ENCODE data around the gene NOP16. TPM values are rescaled to one million over a fixed set of nuclear protein-coding genes. Genes with fewer than 3 reads are reported as not detected.
A peak's percentile ranks its signal among the peaks of the same experiment; 100 is the strongest.

Gene NOP16
- total RNA-seq, 4 donors from 2014 or later, result 21.6 to 43.5 (median 33.9) TPM

DNA sequence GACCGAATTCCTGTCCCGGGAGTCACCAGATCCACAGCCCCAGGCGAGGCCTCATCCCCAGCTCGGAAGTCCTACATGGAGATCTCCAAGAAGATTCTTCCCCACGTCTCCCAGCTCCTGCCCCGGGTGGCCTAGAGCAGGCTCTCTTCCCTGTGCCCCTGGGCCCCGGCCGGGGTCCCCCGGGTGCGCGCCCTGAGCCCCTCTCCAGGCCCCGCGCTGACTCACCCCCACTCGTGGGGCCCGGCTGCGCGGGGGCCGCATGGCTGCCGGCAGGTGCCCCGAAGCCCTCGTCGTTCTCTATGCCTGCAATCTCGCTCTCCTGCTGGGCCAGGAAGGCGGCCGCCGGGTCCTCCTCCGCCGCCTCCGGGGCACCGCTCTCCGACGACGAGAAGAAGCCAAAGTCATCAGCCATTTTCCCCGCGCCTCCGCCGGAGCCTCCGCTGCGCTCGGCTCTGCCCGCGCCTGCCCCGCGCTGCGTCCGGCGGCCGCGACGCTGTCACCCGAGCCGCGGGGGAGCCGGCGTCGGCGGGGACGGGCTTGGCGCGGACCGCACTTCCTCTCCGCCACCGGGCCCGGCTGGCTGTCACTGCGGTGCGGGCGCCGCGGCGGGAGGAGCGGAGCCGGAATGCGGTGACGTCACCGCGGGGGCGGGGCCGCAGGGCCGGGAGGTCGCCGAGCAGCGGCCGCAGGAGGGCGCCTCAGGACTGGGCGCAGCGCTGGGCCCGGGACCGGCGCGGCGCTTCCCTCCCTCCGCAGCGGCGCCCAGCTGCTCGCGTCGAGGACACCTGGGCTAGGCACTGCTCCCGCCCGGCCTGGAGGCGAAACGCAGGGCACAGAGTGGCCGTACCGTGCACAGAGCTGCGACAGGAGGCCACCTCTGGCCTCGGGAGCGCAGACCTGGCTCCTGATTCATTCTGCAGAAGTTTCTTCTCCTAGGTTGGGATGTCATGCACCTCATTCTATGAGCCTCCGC lies 27.8 kb upstream of the NOP16 start, which contains the start of gene CLTB:
CLTB (minus strand) TSS at position 588 of the 973 bp plus-strand sequence; CDS start at position 412, 176 bp downstream.
- peak; percentile 95 to 96 for TF ChIP-seq POLR2A (IDR thresholded peaks at IDR 0.05)
- TF ChIP-seq, protein P1, sequence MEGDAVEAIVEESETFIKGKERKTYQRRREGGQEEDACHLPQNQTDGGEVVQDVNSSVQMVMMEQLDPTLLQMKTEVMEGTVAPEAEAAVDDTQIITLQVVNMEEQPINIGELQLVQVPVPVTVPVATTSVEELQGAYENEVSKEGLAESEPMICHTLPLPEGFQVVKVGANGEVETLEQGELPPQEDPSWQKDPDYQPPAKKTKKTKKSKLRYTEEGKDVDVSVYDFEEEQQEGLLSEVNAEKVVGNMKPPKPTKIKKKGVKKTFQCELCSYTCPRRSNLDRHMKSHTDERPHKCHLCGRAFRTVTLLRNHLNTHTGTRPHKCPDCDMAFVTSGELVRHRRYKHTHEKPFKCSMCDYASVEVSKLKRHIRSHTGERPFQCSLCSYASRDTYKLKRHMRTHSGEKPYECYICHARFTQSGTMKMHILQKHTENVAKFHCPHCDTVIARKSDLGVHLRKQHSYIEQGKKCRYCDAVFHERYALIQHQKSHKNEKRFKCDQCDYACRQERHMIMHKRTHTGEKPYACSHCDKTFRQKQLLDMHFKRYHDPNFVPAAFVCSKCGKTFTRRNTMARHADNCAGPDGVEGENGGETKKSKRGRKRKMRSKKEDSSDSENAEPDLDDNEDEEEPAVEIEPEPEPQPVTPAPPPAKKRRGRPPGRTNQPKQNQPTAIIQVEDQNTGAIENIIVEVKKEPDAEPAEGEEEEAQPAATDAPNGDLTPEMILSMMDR (IDR thresholded peaks at IDR 0.05 in 4 of 5, conservative IDR thresholded peaks at IDR 0.05 in 1 of 5), result peak; percentile 53 to 93 (median 91)
- H3K27ac ChIP-seq, result peak within 1 kb of the TSS; percentile 88 to 99 (median 98)
- intact Hi-C loops (cut with DNase I; ENCODE audit: low total_unique reads) (loop anchor here (1.0 to 10.0 kb wide), 6 partner anchors 27 to 231 kb away; partner anchors contain the start of genes FAF2, KIAA1191, RNF44 and TSPAN17), in situ Hi-C loops (cut with MboI; ENCODE audit: low sequenced_read_pairs in 4 of 4) (loop anchor here in 1 of 4 donors (25.0 kb wide), 1 partner anchor 121 kb away; the partner anchor contains the start of genes CDHR2 and RNF44)
- peaks cover 39 to 41% of the 10 kb centered on the region in 2 donors for H3K4me1 ChIP-seq
- DNase-seq (peak; percentile 83 to 89), ATAC-seq (peak; percentile 83 to 88)
- peak within 1 kb of the TSS; percentile 76 to 97 (median 92) for H3K4me3 ChIP-seq
- no peaks in the 10 kb centered on the region for H3K9me3 ChIP-seq
- H3K27me3 ChIP-seq, result no peaks in the 10 kb centered on the region
- no peaks in the 10 kb centered on the region for H3K36me3 ChIP-seq

DNA sequence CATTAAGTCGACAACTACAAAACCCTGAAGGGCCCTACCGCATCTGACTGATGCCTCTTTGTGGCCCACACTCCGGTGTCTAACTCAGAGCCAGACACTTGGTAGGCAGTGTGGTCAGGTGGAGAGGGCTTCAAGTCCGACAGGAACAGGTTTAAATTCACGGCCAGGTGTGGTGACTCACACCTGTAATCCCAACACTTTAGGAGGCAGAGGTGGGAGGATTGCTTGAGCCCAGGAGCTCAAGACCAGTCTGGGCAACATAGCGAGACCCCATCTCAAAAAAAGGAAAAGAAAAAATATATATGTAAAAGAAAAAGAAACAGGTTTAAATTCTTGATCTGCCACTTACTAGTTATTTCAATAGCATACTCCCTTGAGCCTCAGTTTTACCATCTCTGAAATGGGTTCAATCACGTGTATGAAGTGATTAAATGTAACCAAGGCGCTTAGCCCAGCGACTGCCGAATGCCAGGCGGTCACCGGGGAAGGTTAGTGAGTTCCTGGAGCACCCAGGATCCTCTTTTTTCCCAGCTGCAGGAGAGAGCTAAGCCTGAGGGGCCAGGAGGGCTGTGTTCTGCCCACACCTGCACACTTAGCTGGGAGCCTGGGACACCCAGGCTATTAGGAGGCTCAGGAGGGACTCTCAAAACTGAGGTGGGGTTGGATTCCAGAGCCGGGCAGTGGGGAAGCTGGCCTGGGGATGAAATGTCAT lies 27.0 kb upstream of the NOP16 start:
- H3K36me3 ChIP-seq, result peaks cover 0 to 3% of the 10 kb centered on the region in 2 donors
- in situ Hi-C loops (cut with MboI; ENCODE audit: low sequenced_read_pairs in 4 of 4) (loop anchor here in 1 of 4 donors (25.0 kb wide), 1 partner anchor 122 kb away; the partner anchor contains the start of genes CDHR2 and RNF44), intact Hi-C loops (cut with DNase I; ENCODE audit: low total_unique reads) (loop anchor here (10.0 kb wide), 1 partner anchor 159 kb away; no protein-coding TSS in a partner anchor)
- peak overlapping the region; percentile 88 to 99 (median 98) for H3K27ac ChIP-seq
- DNase-seq, result peak in 1 of 2 donors; percentile 57
- no peak for ATAC-seq
- no peaks in the 10 kb centered on the region for H3K9me3 ChIP-seq
- TF ChIP-seq, protein P1 (IDR thresholded peaks at IDR 0.05 in 4 of 5, conservative IDR thresholded peaks at IDR 0.05 in 1 of 5), result no peak
- no peak for TF ChIP-seq POLR2A (IDR thresholded peaks at IDR 0.05)
- H3K27me3 ChIP-seq, result no peaks in the 10 kb centered on the region
- peaks cover 41 to 46% of the 10 kb centered on the region in 2 donors for H3K4me1 ChIP-seq
- peak overlapping the region; percentile 76 to 97 (median 92) for H3K4me3 ChIP-seq

DNA sequence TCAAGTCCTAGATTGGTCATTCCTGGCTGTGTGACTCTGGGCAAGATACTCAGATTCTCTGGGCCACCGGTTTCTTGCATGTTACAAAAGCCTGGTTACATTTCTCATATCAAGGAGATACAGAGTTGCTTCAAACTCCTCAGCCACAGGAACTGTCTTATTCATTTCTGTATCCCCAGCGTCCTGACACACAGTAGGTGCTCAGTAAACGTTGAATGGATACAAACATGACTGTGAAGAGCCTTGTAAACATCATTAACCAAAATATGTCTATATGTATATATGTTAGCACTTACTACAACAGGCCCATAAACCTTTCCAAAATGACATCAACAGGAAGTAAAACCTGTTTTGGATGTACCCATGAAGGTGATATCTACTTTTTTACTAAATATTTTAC lies 26.3 kb upstream of the NOP16 start:
- TF ChIP-seq POLR2A (IDR thresholded peaks at IDR 0.05), result no peak
- TF ChIP-seq, protein P1 (IDR thresholded peaks at IDR 0.05 in 4 of 5, conservative IDR thresholded peaks at IDR 0.05 in 1 of 5), result no peak
- H3K27me3 ChIP-seq, result no peaks in the 10 kb centered on the region
- peaks cover 0 to 10% of the 10 kb centered on the region in 2 donors for H3K36me3 ChIP-seq
- peaks cover 41 to 46% of the 10 kb centered on the region in 2 donors for H3K4me1 ChIP-seq
- peak overlapping the region; percentile 76 to 97 (median 92) for H3K4me3 ChIP-seq
- no peaks in the 10 kb centered on the region for H3K9me3 ChIP-seq
- in situ Hi-C loops (cut with MboI; ENCODE audit: low sequenced_read_pairs in 4 of 4) (loop anchor here in 1 of 4 donors (25.0 kb wide), 1 partner anchor 123 kb away; the partner anchor contains the start of genes CDHR2 and RNF44), intact Hi-C loops (cut with DNase I; ENCODE audit: low total_unique reads) (loop anchor here (10.0 kb wide), 1 partner anchor 160 kb away; no protein-coding TSS in a partner anchor)
- ATAC-seq, result no peak
- H3K27ac ChIP-seq, result peak overlapping the region; percentile 88 to 99 (median 98)
- no peak for DNase-seq

DNA sequence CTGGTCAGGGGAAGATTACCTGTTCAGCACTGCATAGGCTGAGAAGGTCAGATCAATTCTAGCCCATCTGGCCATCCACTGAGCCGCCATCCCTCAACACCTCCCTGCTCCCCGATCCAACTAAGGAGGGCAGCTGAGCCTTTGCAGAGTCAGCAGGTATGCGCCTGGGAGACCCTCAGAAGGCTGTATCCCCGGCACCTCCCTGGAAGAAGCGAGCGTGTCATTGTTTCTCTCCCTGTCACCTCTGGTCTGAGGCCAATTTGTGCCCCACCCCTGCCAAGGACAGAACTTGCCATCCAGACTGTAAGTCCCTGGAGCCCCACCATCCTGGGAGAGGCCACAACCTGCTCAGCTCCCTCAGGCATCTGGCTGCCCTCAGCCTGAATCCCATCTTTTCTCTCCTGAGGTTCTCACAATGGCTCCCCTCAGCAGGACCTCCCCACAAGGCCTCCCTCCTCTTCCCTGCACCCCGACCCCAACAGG lies 25.4 kb upstream of the NOP16 start:
- in situ Hi-C loops (cut with MboI; ENCODE audit: low sequenced_read_pairs in 4 of 4) (loop anchor here in 1 of 4 donors (25.0 kb wide), 1 partner anchor 124 kb away; the partner anchor contains the start of genes CDHR2 and RNF44), intact Hi-C loops (cut with DNase I; ENCODE audit: low total_unique reads) (loop anchor here (10.0 kb wide), 1 partner anchor 161 kb away; no protein-coding TSS in a partner anchor)
- Histone ChIP-seq H3K27ac (peak overlapping the region; percentile 88 to 99 (median 98)), H3K4me3 (peak overlapping the region in 1 of 4 donors; percentile 76), H3K4me1 (peaks cover 41 to 46% of the 10 kb centered on the region in 2 donors), H3K27me3 (no peaks in the 10 kb centered on the region), H3K9me3 (no peaks in the 10 kb centered on the region), H3K36me3 (peaks cover 0 to 18% of the 10 kb centered on the region in 2 donors)
- DNase-seq, result peak in 1 of 2 donors; percentile 28
- TF ChIP-seq, protein P1 (IDR thresholded peaks at IDR 0.05 in 4 of 5, conservative IDR thresholded peaks at IDR 0.05 in 1 of 5), result no peak
- TF ChIP-seq POLR2A (IDR thresholded peaks at IDR 0.05), result no peak
- no peak for ATAC-seq

Data from gastrocnemius medialis (tissue), 4 donors.